GM12873 (cell line): Measurements from ENCODE around the gene MYO1D.
A peak's percentile ranks its signal among the peaks of the same experiment; 100 is the strongest.

ENCODE experiments used
- TF ChIP-seq, protein P1 (sequence below): IDR thresholded peaks from 2 replicates; pipeline ENCODE4 v1.5.1; 2012; ENCODE audit warnings: low read depth, mild to moderate bottlenecking, moderate library complexity, low read length, control low read depth; ENCODE audit not compliant: insufficient read depth; ENCODE audit errors: missing control alignments

The MYO1D gene

DNA sequence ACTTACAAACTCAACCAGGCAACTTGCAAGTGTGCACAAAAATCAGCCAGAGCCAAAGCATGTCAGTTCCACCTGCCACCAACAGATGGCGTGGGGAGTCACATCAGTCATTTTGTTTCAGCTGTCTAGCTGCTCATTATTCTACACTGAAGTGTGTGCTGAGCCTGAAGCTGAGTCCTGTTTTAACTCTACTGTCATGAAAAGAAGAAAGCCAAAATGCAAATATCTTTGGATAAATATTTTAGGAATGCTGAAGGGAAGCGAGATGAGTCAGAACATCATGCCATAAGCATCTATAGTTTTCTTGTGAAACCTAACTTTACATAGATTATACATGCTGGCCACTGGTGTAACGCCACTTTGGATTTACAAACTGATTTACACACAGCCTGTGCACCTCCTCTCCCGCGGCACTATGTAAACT, 217.5 kb downstream of the MYO1D start:
- TF ChIP-seq, protein P1, sequence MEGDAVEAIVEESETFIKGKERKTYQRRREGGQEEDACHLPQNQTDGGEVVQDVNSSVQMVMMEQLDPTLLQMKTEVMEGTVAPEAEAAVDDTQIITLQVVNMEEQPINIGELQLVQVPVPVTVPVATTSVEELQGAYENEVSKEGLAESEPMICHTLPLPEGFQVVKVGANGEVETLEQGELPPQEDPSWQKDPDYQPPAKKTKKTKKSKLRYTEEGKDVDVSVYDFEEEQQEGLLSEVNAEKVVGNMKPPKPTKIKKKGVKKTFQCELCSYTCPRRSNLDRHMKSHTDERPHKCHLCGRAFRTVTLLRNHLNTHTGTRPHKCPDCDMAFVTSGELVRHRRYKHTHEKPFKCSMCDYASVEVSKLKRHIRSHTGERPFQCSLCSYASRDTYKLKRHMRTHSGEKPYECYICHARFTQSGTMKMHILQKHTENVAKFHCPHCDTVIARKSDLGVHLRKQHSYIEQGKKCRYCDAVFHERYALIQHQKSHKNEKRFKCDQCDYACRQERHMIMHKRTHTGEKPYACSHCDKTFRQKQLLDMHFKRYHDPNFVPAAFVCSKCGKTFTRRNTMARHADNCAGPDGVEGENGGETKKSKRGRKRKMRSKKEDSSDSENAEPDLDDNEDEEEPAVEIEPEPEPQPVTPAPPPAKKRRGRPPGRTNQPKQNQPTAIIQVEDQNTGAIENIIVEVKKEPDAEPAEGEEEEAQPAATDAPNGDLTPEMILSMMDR: peak; percentile 98

DNA sequence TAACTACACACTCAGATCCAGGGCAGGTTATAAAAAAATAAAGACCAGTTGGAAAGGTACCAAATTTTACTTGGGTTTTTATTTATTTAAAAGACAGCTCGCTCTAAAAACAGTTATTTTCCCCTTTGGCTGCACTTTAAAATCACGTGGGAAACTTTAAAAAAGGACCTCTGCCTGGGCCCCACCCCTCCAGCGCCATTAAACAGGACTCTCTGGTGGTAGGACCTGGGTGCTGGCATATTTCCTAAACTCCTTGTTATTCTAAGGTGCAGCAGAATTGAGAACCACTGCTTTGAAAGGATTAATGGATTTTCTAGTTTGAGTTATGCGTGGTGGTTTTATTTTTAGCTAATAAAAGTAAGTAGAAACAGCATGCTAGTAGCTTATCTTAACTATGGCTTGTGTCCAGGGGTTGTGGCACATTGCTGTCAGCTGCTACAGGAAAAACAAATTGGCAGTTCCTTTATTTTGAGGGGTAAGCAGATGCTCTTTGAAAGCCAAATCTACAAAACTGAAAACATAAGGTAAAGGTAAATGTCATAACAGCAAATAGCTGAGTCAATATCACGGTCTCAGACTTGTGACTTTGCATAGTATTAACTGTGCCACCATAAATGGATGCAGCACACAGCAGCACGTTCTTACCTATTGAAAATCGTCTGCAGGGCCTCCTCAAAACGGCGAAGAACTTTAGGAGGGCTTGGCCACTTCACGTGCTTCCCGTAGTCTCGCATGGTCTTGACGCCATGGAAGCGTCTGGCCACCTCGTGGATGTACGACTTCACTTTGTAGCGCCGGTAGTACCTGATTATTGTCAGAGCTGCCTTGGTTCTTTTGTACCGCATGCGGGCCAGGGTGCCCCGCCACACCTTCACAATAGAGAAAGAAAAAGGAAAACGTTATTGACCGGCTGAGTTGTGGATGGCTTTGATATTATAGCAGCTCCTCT, 218.2 kb downstream of the MYO1D start:
- TF ChIP-seq, protein P1: no peak

DNA sequence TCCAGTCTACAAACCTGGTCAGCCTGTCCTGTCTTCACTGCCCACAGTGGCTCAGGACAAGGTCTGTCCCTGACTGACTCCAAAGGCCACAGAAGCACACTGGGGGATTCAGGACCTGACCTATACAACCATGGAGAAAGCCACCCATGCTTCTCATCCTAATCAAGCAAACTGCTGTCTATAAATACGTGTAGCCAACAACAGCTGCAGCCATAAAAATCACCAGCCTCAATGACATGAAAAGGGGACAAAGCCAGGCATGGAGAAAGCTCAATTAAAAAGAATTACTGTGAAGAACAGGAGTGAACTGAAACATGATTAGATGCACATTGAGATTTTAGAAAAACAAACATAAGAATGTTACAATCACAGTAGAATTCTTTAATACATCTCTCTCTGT, 220.0 kb downstream of the MYO1D start:
- TF ChIP-seq, protein P1: no peak

DNA sequence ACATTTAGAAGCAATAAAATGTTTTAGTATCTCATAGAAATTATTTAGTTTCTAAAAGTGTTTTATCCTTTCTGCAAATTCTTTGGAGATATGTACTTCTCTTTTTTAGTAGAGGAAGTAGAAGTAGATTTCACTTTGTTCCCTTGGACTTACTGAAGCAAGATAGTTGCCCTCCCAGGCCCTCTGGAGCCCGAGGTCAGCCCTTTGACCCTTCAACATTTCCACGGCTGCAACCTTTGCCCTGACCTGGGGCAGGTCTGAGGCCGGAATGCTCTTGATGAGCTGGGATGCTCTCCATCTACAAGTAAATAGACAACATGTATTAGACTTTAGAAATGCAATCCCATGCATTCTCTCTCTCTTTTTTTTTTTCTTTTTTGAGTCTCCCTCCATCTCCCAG, 222.6 kb downstream of the MYO1D start:
- TF ChIP-seq, protein P1: no peak

DNA sequence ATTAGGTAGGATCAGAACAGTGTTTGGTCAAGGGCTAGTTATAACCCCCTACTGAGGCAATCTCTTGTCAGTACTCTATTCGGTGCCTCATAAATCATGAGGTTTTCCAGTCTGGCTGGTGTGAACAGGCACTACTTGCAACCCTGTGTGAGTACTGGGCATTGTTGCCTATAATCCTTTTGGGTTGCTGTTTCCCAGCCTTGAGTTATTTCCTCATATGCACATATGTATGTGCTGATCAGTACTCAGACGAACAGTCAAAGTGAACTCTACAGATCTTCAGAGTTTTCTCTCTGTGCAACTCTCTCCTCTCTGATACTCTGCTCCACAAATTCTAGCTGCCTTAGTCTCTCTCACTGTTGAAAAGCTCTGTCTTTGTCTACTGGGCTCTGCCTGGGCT, 225.8 kb downstream of the MYO1D start:
- TF ChIP-seq, protein P1: no peak

DNA sequence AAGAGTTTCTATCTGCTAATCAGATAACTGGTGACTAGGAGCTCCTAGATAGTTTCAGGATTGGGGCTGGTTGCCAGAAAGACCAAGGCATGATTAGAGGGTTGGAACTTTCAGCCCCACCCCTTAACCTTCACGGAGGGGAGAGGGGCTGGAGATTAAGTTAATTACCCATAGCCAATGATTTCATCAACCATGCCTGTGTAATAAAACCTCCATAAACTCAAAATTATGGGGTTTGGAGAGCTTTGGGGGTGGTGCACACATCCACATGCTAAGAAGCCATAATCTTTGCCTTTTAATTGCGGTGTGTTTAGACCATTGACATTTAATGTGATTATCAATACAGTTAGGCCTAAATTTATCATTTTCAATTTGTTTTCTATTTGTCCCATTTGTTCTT, 228.5 kb downstream of the MYO1D start:
- TF ChIP-seq, protein P1: no peak

DNA sequence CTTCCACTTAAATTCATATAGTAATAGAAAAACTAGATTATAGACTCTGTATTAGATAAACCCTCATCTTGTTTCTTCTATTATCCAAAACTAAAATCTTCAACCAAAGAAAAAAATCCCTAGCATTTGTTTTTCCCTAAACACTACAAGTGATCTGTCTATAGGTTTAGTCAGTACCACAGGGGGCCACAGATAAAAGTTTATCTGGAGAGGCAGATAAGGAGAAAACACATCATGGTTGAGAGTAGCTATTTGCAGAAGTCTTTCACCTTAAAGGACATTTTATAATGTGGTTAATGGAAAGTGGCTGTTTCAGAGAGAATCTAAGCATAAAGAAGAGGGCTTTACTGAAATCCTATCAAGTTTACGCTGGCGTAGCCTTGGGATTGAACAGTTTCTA, 230.0 kb downstream of the MYO1D start:
- TF ChIP-seq, protein P1: no peak
